ENCODE results near the gene RPS6KA3. TPM values are rescaled to one million over a fixed set of nuclear protein-coding genes. Genes with fewer than 3 reads are reported as not detected.

The RPS6KA3 gene
- polyA plus RNA-seq, 1 of the 3 experiments (the other 2 are of a cell fraction), result 14.3 TPM

DNA sequence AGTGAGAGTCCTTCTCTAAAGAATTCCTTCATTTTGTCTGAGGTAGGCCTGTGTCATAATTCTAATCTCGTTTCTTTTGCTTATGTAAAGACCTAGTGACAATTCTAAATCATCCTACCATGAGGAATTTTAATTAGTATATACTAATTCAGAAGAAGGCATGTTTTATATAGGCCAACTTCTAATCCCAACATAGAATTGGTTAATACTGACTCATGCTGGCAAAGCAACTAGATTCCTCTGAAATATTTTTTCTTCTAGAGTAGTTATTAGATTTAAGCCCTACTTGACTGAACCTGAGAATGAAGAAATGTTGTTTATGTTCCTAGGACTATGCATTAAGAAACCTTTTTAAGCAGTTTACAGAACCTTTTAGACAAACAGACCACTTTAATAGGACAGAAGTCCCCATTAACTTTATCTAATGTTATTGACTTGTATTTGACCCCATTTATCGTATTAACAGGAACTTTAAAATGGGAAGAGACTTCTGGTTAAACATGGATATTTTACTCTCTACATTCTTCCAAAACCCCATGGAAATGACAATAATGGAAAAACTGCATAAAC lies 69.0 kb downstream of the RPS6KA3 start (continued):
- TF ChIP-seq, protein P1, sequence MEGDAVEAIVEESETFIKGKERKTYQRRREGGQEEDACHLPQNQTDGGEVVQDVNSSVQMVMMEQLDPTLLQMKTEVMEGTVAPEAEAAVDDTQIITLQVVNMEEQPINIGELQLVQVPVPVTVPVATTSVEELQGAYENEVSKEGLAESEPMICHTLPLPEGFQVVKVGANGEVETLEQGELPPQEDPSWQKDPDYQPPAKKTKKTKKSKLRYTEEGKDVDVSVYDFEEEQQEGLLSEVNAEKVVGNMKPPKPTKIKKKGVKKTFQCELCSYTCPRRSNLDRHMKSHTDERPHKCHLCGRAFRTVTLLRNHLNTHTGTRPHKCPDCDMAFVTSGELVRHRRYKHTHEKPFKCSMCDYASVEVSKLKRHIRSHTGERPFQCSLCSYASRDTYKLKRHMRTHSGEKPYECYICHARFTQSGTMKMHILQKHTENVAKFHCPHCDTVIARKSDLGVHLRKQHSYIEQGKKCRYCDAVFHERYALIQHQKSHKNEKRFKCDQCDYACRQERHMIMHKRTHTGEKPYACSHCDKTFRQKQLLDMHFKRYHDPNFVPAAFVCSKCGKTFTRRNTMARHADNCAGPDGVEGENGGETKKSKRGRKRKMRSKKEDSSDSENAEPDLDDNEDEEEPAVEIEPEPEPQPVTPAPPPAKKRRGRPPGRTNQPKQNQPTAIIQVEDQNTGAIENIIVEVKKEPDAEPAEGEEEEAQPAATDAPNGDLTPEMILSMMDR (IDR thresholded peaks at IDR 0.05), result no peak
- TF ChIP-seq RXRA (IDR thresholded peaks at IDR 0.05; ENCODE audit: borderline replicate concordance, low read depth) (no peak), SMC3 (IDR thresholded peaks at IDR 0.05; ENCODE audit: low read depth, low read length) (no peak), TCF12 (IDR thresholded peaks at IDR 0.05) (no peak), RCOR1 (IDR thresholded peaks at IDR 0.05; ENCODE audit: low read length) (no peak), GATA2 (CRISPR knock-in tag; IDR thresholded peaks at IDR 0.05) (no peak), NFIC (IDR thresholded peaks at IDR 0.05; ENCODE audit: borderline replicate concordance) (no peak), MXI1 (IDR thresholded peaks at IDR 0.05; ENCODE audit: low read depth, low read length) (no peak)
- TF ChIP-seq, protein P2, sequence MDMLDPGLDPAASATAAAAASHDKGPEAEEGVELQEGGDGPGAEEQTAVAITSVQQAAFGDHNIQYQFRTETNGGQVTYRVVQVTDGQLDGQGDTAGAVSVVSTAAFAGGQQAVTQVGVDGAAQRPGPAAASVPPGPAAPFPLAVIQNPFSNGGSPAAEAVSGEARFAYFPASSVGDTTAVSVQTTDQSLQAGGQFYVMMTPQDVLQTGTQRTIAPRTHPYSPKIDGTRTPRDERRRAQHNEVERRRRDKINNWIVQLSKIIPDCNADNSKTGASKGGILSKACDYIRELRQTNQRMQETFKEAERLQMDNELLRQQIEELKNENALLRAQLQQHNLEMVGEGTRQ (IDR thresholded peaks at IDR 0.05; ENCODE audit: borderline replicate concordance, low read depth, low read length), result no peak

DNA sequence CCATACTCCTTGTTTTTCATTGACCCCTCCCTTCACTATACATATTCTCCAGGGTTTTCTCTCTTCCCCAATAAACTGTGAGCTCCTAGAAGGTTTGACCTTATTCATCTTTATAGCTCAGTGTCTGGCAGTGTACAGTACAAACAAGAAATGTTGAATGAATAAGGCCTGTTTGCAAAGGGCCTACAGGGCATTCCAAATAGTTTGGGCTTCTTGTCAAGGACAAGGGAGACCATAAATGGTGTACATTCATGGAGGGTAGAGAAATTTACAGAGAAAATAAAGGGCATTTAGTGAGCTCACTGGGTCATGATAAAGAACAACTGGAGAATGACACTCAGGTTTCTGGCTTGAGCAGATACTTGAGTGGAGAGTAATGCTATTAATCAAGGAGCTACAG lies 77.5 kb downstream of the RPS6KA3 start:
- CTCF ChIA-PET, result no interaction called here

DNA sequence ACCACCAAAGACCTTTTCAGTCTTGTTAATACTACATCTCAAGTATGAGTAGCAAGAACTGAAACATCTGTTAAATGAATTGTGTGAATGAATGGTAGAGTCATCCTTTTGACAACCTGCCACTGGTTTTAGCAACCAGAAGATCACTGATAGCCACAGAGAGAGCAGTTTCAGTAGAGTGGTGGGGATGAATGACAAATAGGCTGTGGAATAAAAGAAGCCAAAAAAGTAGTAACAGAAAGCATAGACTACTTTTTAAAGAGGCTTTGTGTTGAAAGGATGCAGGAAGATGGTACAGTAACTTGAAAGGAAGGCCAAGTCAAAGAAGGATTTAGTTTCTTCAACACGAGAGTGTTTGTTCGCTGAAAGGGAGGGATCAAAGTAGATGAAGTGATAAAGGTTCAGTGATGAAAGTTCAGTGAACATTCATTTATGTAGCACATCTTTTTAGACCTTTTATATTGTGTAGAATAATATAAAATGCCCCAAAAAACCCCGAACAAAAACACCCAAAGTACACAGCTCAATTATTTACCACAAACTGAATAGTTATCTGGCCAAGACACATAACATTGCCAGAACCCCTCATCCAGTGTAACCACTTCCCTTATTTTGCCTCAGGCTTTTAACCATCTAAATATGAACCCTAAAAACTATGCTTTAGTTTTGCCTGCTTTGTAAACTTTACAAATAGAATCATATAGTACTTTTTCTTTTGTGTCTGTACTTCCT lies 84.9 kb downstream of the RPS6KA3 start:
- POLR2A ChIA-PET, result no interaction called here
- peaks cover 3 to 43% of the 10 kb centered on the region in 2 experiments for H3K36me3 ChIP-seq (replicated peaks in 1 of 2; ENCODE audit: control insufficient read depth in 1 of 2, insufficient read depth in 2 of 2, low read length in 1 of 2)
- TF ChIP-seq RFX5 (IDR thresholded peaks at IDR 0.05; ENCODE audit: low read length), result no peak
- TF ChIP-seq, protein P3, sequence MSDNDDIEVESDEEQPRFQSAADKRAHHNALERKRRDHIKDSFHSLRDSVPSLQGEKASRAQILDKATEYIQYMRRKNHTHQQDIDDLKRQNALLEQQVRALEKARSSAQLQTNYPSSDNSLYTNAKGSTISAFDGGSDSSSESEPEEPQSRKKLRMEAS (IDR thresholded peaks at IDR 0.05; ENCODE audit: low read depth), result no peak
- TF ChIP-seq JUND (IDR thresholded peaks at IDR 0.05), result no peak
- TF ChIP-seq, protein P4, sequence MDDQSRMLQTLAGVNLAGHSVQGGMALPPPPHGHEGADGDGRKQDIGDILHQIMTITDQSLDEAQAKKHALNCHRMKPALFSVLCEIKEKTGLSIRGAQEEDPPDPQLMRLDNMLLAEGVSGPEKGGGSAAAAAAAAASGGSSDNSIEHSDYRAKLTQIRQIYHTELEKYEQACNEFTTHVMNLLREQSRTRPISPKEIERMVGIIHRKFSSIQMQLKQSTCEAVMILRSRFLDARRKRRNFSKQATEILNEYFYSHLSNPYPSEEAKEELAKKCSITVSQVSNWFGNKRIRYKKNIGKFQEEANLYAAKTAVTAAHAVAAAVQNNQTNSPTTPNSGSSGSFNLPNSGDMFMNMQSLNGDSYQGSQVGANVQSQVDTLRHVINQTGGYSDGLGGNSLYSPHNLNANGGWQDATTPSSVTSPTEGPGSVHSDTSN (IDR thresholded peaks at IDR 0.05), result no peak
- no peak for TF ChIP-seq FOXJ3 (CRISPR knock-in tag; IDR thresholded peaks at IDR 0.05)
- TF ChIP-seq SMC3 (IDR thresholded peaks at IDR 0.05; ENCODE audit: low read depth, low read length), result no peak
- no peak for TF ChIP-seq RXRA (IDR thresholded peaks at IDR 0.05; ENCODE audit: borderline replicate concordance, low read depth)
- no peak for TF ChIP-seq EP300 (IDR thresholded peaks at IDR 0.05; ENCODE audit: borderline replicate concordance in 1 of 2, low read depth in 1 of 2, low read length in 1 of 2)
- TF ChIP-seq TEAD4 (IDR thresholded peaks at IDR 0.05; ENCODE audit: borderline replicate concordance, insufficient read depth), result no peak
- TF ChIP-seq SIN3A (IDR thresholded peaks at IDR 0.05; ENCODE audit: borderline replicate concordance, low read depth, low read length), result no peak
- no peak for TF ChIP-seq YY1 (IDR thresholded peaks at IDR 0.05; ENCODE audit: low read depth)
- no peak for TF ChIP-seq POLR2AphosphoS5 (IDR thresholded peaks at IDR 0.05; ENCODE audit: low read depth, low read length)
- TF ChIP-seq ELF1 (IDR thresholded peaks at IDR 0.05), result no peak
- TF ChIP-seq, protein P2 (IDR thresholded peaks at IDR 0.05; ENCODE audit: borderline replicate concordance, low read depth, low read length), result no peak

More for the DNA sequence above, 77.5 kb downstream of the RPS6KA3 start:
- no peaks in the 10 kb centered on the region for H3K9me3 ChIP-seq
- peaks cover 0 to 21% of the 10 kb centered on the region in 2 experiments for H3K36me3 ChIP-seq (replicated peaks in 1 of 2; ENCODE audit: control insufficient read depth in 1 of 2, insufficient read depth in 2 of 2, low read length in 1 of 2)
- no peak overlapping the region for H3K4me3 ChIP-seq (ENCODE audit: low read depth in 2 of 2, low read length in 1 of 2)
- H3K4me2 ChIP-seq, result no peak overlapping the region
- no peaks in the 10 kb centered on the region; the same call in 1 of the 2 replicates for H3K27me3 ChIP-seq (ENCODE audit: insufficient read depth)
- H3F3A ChIP-seq (replicated peaks; ENCODE audit: insufficient read depth), result no peaks in the 10 kb centered on the region
- no peak overlapping the region for H2AFZ ChIP-seq (ENCODE audit: low read depth)
- no peaks in the 10 kb centered on the region for H3K79me2 ChIP-seq (ENCODE audit: insufficient read depth)
- no peaks in the 10 kb centered on the region for H4K20me1 ChIP-seq (ENCODE audit: insufficient read depth)
- POLR2A ChIA-PET, result no interaction called here
- H3K27ac ChIP-seq (ENCODE audit: low read depth in 2 of 2, low read length in 1 of 2), result no peak overlapping the region
- TF ChIP-seq POLR2AphosphoS5 (IDR thresholded peaks at IDR 0.05; ENCODE audit: low read depth, low read length) (no peak), RCOR1 (IDR thresholded peaks at IDR 0.05; ENCODE audit: low read length) (no peak), ELF1 (IDR thresholded peaks at IDR 0.05) (no peak), NFIC (IDR thresholded peaks at IDR 0.05; ENCODE audit: borderline replicate concordance) (no peak)
- H3K4me1 ChIP-seq (ENCODE audit: control insufficient read depth in 1 of 2, insufficient read depth in 2 of 2, low read depth in 1 of 2, low read length in 1 of 2), result no peaks in the 10 kb centered on the region
- DNase-seq, result no peak
- no peak overlapping the region for H3K9ac ChIP-seq
- no peaks in the 10 kb centered on the region for H3K9me2 ChIP-seq

More for the DNA sequence above, 84.9 kb downstream of the RPS6KA3 start:
- Histone ChIP-seq H4K20me1 (ENCODE audit: insufficient read depth) (no peaks in the 10 kb centered on the region), H2AFZ (ENCODE audit: low read depth) (no peak overlapping the region), H3K9me2 (no peaks in the 10 kb centered on the region), H3K27me3 (ENCODE audit: insufficient read depth) (no peaks in the 10 kb centered on the region; the same call in 1 of the 2 replicates), H3K9me3 (no peaks in the 10 kb centered on the region), H3K27ac (ENCODE audit: low read depth in 2 of 2, low read length in 1 of 2) (no peak overlapping the region), H3K4me1 (ENCODE audit: control insufficient read depth in 1 of 2, insufficient read depth in 2 of 2, low read depth in 1 of 2, low read length in 1 of 2) (no peaks in the 10 kb centered on the region), H3F3A (replicated peaks; ENCODE audit: insufficient read depth) (peaks cover 3% of the 10 kb centered on the region), H3K79me2 (ENCODE audit: insufficient read depth) (no peaks in the 10 kb centered on the region), H3K4me2 (no peak overlapping the region), H3K4me3 (ENCODE audit: low read depth in 2 of 2, low read length in 1 of 2) (no peak overlapping the region), H3K9ac (no peak overlapping the region)
- CTCF ChIA-PET, result interaction anchor here (0.6 kb wide), 1 partner anchor 30 kb away, joined by 3 read pairs; no protein-coding TSS in a partner anchor
- no peak for DNase-seq
- 47% methylated on average over 3 of the region's 3 CpGs for WGBS (ENCODE audit: low lambda C conversion rate)

Data from SK-N-SH (cell line).